HL-60 (cell line): ENCODE measurements around the gene RSKR.

Experiments
- DNase-seq, 2 experiments: peaks; one replicate each; pipeline ENCODE4 v3.0.0-alpha.2; 2010 to 2020; ENCODE audit warnings: low read depth in 1 of 2, low spot score in 1 of 2
- H3K27ac ChIP-seq: fragments of 250-450 bp; sonication (Bioruptor Pico); replicated peaks from 2 replicates; pipeline ENCODE4 v1.5.1; 2020; ENCODE audit warnings: mild to moderate bottlenecking, moderate library complexity
- H3K27me3 ChIP-seq: fragments of 250-450 bp; sonication (Bioruptor Pico); 2 replicates; pipeline ENCODE4 v1.5.1; 2021; ENCODE audit warnings: mild to moderate bottlenecking, moderate library complexity; ENCODE audit not compliant: insufficient read depth, poor library complexity, severe bottlenecking
- H3K4me3 ChIP-seq: replicated peaks from 2 replicates; pipeline ENCODE4 v1.5.1; 2011; ENCODE audit warnings: mild to moderate bottlenecking, control low read depth, low read length; ENCODE audit not compliant: insufficient read depth
- GABPA ChIP-seq: IDR thresholded peaks from 2 replicates; pipeline ENCODE4 v1.6.1; 2012; ENCODE audit warnings: low read depth
- POLR2AphosphoS5 ChIP-seq: IDR thresholded peaks from 2 replicates; pipeline ENCODE4 v1.6.1; 2012; ENCODE audit warnings: low read depth
- SPI1 ChIP-seq: IDR thresholded peaks from 2 replicates; pipeline ENCODE4 v1.6.1; 2012; ENCODE audit warnings: low read depth, mild to moderate bottlenecking, borderline replicate concordance
- TF ChIP-seq, protein P1 (sequence below): IDR thresholded peaks from one replicate; pipeline ENCODE4 v1.5.1; 2011; ENCODE audit warnings: low read length, control low read depth, inconsistent platforms; ENCODE audit not compliant: insufficient read depth
- TF ChIP-seq, protein P2 (sequence below): IDR thresholded peaks from 2 replicates; pipeline ENCODE4 v1.6.1; 2012; ENCODE audit warnings: low read depth; ENCODE audit not compliant: insufficient replicate concordance

RSKR gene

GRCh38 chr17:28622186-28622585, 8.2 kb upstream of the RSKR start:
- H3K27me3 ChIP-seq = no peaks in the 10 kb centered on the region
- no peak overlapping the region for H3K4me3 ChIP-seq
- TF ChIP-seq SPI1 (no peak), POLR2AphosphoS5 (no peak), GABPA (no peak)
- TF ChIP-seq, protein P1, sequence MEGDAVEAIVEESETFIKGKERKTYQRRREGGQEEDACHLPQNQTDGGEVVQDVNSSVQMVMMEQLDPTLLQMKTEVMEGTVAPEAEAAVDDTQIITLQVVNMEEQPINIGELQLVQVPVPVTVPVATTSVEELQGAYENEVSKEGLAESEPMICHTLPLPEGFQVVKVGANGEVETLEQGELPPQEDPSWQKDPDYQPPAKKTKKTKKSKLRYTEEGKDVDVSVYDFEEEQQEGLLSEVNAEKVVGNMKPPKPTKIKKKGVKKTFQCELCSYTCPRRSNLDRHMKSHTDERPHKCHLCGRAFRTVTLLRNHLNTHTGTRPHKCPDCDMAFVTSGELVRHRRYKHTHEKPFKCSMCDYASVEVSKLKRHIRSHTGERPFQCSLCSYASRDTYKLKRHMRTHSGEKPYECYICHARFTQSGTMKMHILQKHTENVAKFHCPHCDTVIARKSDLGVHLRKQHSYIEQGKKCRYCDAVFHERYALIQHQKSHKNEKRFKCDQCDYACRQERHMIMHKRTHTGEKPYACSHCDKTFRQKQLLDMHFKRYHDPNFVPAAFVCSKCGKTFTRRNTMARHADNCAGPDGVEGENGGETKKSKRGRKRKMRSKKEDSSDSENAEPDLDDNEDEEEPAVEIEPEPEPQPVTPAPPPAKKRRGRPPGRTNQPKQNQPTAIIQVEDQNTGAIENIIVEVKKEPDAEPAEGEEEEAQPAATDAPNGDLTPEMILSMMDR = no peak
- TF ChIP-seq, protein P2, sequence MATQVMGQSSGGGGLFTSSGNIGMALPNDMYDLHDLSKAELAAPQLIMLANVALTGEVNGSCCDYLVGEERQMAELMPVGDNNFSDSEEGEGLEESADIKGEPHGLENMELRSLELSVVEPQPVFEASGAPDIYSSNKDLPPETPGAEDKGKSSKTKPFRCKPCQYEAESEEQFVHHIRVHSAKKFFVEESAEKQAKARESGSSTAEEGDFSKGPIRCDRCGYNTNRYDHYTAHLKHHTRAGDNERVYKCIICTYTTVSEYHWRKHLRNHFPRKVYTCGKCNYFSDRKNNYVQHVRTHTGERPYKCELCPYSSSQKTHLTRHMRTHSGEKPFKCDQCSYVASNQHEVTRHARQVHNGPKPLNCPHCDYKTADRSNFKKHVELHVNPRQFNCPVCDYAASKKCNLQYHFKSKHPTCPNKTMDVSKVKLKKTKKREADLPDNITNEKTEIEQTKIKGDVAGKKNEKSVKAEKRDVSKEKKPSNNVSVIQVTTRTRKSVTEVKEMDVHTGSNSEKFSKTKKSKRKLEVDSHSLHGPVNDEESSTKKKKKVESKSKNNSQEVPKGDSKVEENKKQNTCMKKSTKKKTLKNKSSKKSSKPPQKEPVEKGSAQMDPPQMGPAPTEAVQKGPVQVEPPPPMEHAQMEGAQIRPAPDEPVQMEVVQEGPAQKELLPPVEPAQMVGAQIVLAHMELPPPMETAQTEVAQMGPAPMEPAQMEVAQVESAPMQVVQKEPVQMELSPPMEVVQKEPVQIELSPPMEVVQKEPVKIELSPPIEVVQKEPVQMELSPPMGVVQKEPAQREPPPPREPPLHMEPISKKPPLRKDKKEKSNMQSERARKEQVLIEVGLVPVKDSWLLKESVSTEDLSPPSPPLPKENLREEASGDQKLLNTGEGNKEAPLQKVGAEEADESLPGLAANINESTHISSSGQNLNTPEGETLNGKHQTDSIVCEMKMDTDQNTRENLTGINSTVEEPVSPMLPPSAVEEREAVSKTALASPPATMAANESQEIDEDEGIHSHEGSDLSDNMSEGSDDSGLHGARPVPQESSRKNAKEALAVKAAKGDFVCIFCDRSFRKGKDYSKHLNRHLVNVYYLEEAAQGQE = no peak
- no peak for DNase-seq
- no peak overlapping the region for H3K27ac ChIP-seq

GRCh38 chr17:28620010-28620409, 6.0 kb upstream of the RSKR start:
- Histone ChIP-seq H3K4me3 (no peak overlapping the region), H3K27me3 (no peaks in the 10 kb centered on the region), H3K27ac (no peak overlapping the region)
- TF ChIP-seq GABPA (no peak), SPI1 (no peak), POLR2AphosphoS5 (no peak)
- TF ChIP-seq, protein P2 = no peak
- DNase-seq = no peak

GRCh38 chr17:28618464-28618863, 4.5 kb upstream of the RSKR start:
- no peak for DNase-seq
- no peaks in the 10 kb centered on the region for H3K27me3 ChIP-seq
- TF ChIP-seq, protein P2 = no peak
- TF ChIP-seq SPI1 = no peak
- no peak for TF ChIP-seq GABPA
- TF ChIP-seq, protein P1 = no peak
- TF ChIP-seq POLR2AphosphoS5 = no peak
- H3K4me3 ChIP-seq = no peak overlapping the region
- H3K27ac ChIP-seq = no peak overlapping the region

DNA sequence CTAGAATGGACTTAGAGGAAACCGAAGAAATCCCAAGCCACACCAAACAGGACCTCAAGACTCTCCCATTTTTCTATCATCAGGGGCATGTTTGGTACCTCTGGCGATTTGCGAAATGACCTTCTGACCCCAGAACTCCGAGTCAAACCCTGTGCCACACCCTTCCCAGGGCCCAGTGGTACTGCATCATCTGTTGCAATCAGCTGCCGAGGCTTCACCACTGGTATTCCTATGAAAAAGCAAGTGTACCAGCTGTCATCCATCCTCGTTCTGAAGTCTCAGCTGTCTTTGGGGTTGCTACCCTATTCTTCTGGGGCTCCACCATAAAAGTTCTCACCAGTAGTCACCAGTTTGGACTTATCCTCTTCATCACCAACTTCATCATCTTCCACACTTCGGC, 2.3 kb upstream of the RSKR start:
- TF ChIP-seq, protein P1 = no peak
- no peak for TF ChIP-seq POLR2AphosphoS5
- TF ChIP-seq, protein P2 = no peak
- H3K27ac ChIP-seq = no peak overlapping the region
- no peak for DNase-seq
- no peaks in the 10 kb centered on the region for H3K27me3 ChIP-seq
- no peak overlapping the region for H3K4me3 ChIP-seq
